CD4-positive, alpha-beta T cell (primary cell): ENCODE data around the gene FBF1. TPM values are rescaled to one million over a fixed set of nuclear protein-coding genes. Genes with fewer than 3 reads are reported as not detected.

Source experiments
- ATAC-seq: fragments of 200-7000 bp; cut with Tn5 transposase; one replicate; pipeline ENCODE4 v1.10.0; 2022; ENCODE audit warnings: mild to moderate bottlenecking; ENCODE audit not compliant: poor library complexity
- CTCF ChIA-PET: fragments of 350-600 bp; sonication (Branson Sonifier 250); formaldehyde crosslinking; loops from one replicate; lab custom pipeline; 2021; ENCODE audit warnings: antibody characterized with exemption, inconsistent platforms; lab: Charles Lee
- POLR2A ChIA-PET: fragments of 350-600 bp; sonication (Branson Sonifier 250); formaldehyde crosslinking; loops from one replicate; lab custom pipeline; 2021; ENCODE audit warnings: antibody characterized with exemption, inconsistent platforms; lab: Charles Lee
- DNase-seq, 14 experiments: peaks; one replicate each; pipeline ENCODE4 v3.0.0-alpha.2; 2013 to 2020; ENCODE audit warnings: mixed read lengths in 2 of 14
- H3K27ac ChIP-seq, 2 donors: one replicate each; pipeline versions ENCODE4 v1.5.1 to v1.7.0; 2013; ENCODE audit warnings: low read length in 2 of 2, low read depth in 1 of 2, mild to moderate bottlenecking in 1 of 2
- H3K27me3 ChIP-seq, 2 experiments: 1 replicate in 1 of 2; 2 replicates in 1 of 2; pipeline versions ENCODE4 v1.6.1 to v1.7.0; 2013; ENCODE audit warnings: low read length in 2 of 2, control low read depth in 1 of 2, mild to moderate bottlenecking in 1 of 2, moderate library complexity in 1 of 2; ENCODE audit not compliant: insufficient read depth in 2 of 2, control insufficient read depth in 1 of 2
- H3K36me3 ChIP-seq: one replicate; pipeline ENCODE4 v1.6.1; 2013; ENCODE audit warnings: low read length, control low read depth; ENCODE audit not compliant: insufficient read depth
- H3K4me1 ChIP-seq: one replicate; pipeline ENCODE4 v1.6.1; 2013; ENCODE audit warnings: low read length, control low read depth; ENCODE audit not compliant: insufficient read depth
- H3K4me3 ChIP-seq: one replicate; pipeline ENCODE4 v1.5.1; 2013; ENCODE audit warnings: mild to moderate bottlenecking, low read length, moderate library complexity
- H3K9me3 ChIP-seq, 2 experiments: 1 replicate in 1 of 2; 2 replicates in 1 of 2; pipeline versions ENCODE4 v1.6.1 to v1.7.0; 2013; ENCODE audit warnings: low read length in 2 of 2, mild to moderate bottlenecking in 2 of 2, control low read depth in 1 of 2, moderate library complexity in 1 of 2; ENCODE audit not compliant: control insufficient read depth in 1 of 2, insufficient read depth in 1 of 2
- H3K27ac Mint-ChIP-seq: one replicate; pipeline ENCODE4 v1.8.0; 2020; ENCODE audit warnings: mixed read lengths
- H3K27me3 Mint-ChIP-seq: one replicate; pipeline ENCODE4 v1.8.0; 2021; ENCODE audit warnings: mixed read lengths
- H3K36me3 Mint-ChIP-seq: one replicate; pipeline ENCODE4 v1.8.0; 2021; ENCODE audit warnings: low read depth, mixed read lengths
- H3K4me1 Mint-ChIP-seq: one replicate; pipeline ENCODE4 v1.8.0; 2021; ENCODE audit warnings: low read depth, mixed read lengths
- H3K4me3 Mint-ChIP-seq: one replicate; pipeline ENCODE4 v1.8.0; 2020; ENCODE audit warnings: mild to moderate bottlenecking, mixed read lengths
- H3K9me3 Mint-ChIP-seq: one replicate; pipeline ENCODE4 v1.8.0; 2020; ENCODE audit warnings: mixed read lengths
- CTCF ChIP-seq: fragments of 200-600 bp; IDR thresholded peaks from one replicate; pipeline ENCODE4 v1.8.0; 2022; ENCODE audit warnings: antibody characterized with exemption, mild to moderate bottlenecking
- intact Hi-C, 2 experiments: fragments of 100-400 bp; cut with DNase I in 1 of 2; cut with micrococcal nuclease in 1 of 2; formaldehyde crosslinking; loops; one replicate each; pipeline versions ENCODE4 v1.15.1 to v1.9.0; 2023 to 2025; cut with DNase I, micrococcal nuclease
- total RNA-seq, 174 experiments: library from RNA in 2 of 174; stranded (reverse) in 2 of 174; gene quantifications; one replicate each; pipeline ENCODE4 v1.2.3 and lab custom pipeline; 2021 to 2026

Gene FBF1
- total RNA-seq, 2 experiments from 2014 or later: 21.2 to 23.9 TPM

GRCh38 chr17:75910699-75911098 lies 30.1 kb downstream of the FBF1 start:
- intact Hi-C loops: no loop called here
- ATAC-seq (no peak), DNase-seq (no peak)
- Histone ChIP-seq H3K27me3 (no peaks in the 10 kb centered on the region), H3K9me3 (no peaks in the 10 kb centered on the region), H3K36me3 (no peaks in the 10 kb centered on the region), H3K4me1 (peaks cover 11% of the 10 kb centered on the region), H3K27ac (no peak overlapping the region), H3K4me3 (no peak overlapping the region)
- Mint-ChIP-seq H3K9me3 (no peaks in the 10 kb centered on the region), H3K4me1 (no peaks in the 10 kb centered on the region), H3K27me3 (no peaks in the 10 kb centered on the region), H3K27ac (no peak overlapping the region), H3K36me3 (no peaks in the 10 kb centered on the region), H3K4me3 (no peak overlapping the region)
- CTCF ChIA-PET: interaction anchor here (1.4 kb wide), 1 partner anchor 104 kb away, joined by 4 read pairs; no protein-coding TSS in a partner anchor
- no peak for TF ChIP-seq CTCF
- POLR2A ChIA-PET: interaction anchor here (1.8 kb wide), 1 partner anchor 56 kb away, joined by 7 read pairs; the partner anchor contains the start of gene WBP2

GRCh38 chr17:75909812-75910274 lies 31.0 kb downstream of the FBF1 start:
- H3K27me3 Mint-ChIP-seq: no peaks in the 10 kb centered on the region
- no peaks in the 10 kb centered on the region for H3K9me3 Mint-ChIP-seq
- H3K4me1 Mint-ChIP-seq: no peaks in the 10 kb centered on the region
- ChIA-PET CTCF (interaction anchor here (0.8 to 1.4 kb wide), 2 partner anchors 32 to 104 kb away, joined by 3 to 4 read pairs; no protein-coding TSS in a partner anchor), POLR2A (interaction anchor here (1.8 kb wide), 1 partner anchor 55 kb away, joined by 7 read pairs; the partner anchor contains the start of gene WBP2)
- no peak overlapping the region for H3K27ac ChIP-seq
- peaks cover 20% of the 10 kb centered on the region for H3K4me1 ChIP-seq
- TF ChIP-seq CTCF: no peak
- no peak overlapping the region for H3K4me3 Mint-ChIP-seq
- no peak overlapping the region for H3K4me3 ChIP-seq
- H3K36me3 ChIP-seq: no peaks in the 10 kb centered on the region
- H3K36me3 Mint-ChIP-seq: peaks cover under 1% of the 10 kb centered on the region
- no peaks in the 10 kb centered on the region for H3K9me3 ChIP-seq
- intact Hi-C loops: loop anchor here (5.0 to 10.0 kb wide), 3 partner anchors 245 to 385 kb away; partner anchors contain the start of genes RECQL5 (in 1 of the 2) and SAP30BP (in 1 of the 2)
- peak in 1 of 14 experiments; percentile 14 for DNase-seq
- H3K27ac Mint-ChIP-seq: no peak overlapping the region
- no peaks in the 10 kb centered on the region for H3K27me3 ChIP-seq
- ATAC-seq: no peak

- H3K9me3 Mint-ChIP-seq: no peaks in the 10 kb centered on the region
- H3K27ac Mint-ChIP-seq: no peak overlapping the region
- Histone ChIP-seq H3K27me3 (no peaks in the 10 kb centered on the region), H3K27ac (no peak overlapping the region), H3K4me1 (peaks cover 22% of the 10 kb centered on the region), H3K36me3 (no peaks in the 10 kb centered on the region), H3K4me3 (no peak overlapping the region), H3K9me3 (no peaks in the 10 kb centered on the region)
- no peaks in the 10 kb centered on the region for H3K4me1 Mint-ChIP-seq
- ChIA-PET CTCF (interaction anchor here (0.8 kb wide), 1 partner anchor 32 kb away, joined by 3 read pairs; no protein-coding TSS in a partner anchor), POLR2A (interaction anchor here (1.8 kb wide), 1 partner anchor 54 kb away, joined by 7 read pairs; the partner anchor contains the start of gene WBP2)
- H3K27me3 Mint-ChIP-seq: no peaks in the 10 kb centered on the region
- peaks cover 4% of the 10 kb centered on the region for H3K36me3 Mint-ChIP-seq
- H3K4me3 Mint-ChIP-seq: no peak overlapping the region
- intact Hi-C loops: loop anchor here (5.0 to 10.0 kb wide), 3 partner anchors 244 to 386 kb away; partner anchors contain the start of genes RECQL5 (in 1 of the 2) and SAP30BP (in 1 of the 2)
- ATAC-seq (no peak), DNase-seq (no peak)
- TF ChIP-seq CTCF: no peak
Observed at GRCh38 chr17:75909051-75909811, 31.6 kb downstream of the FBF1 start.
